Endothelial cell (in vitro differentiated cells): ENCODE measurements around the gene NKX2-8. TPM values are rescaled to one million over a fixed set of nuclear protein-coding genes. Genes with fewer than 3 reads are reported as not detected.

ENCODE experiments used
- DNase-seq: peaks from one replicate; pipeline ENCODE4 v3.0.0; 2021; ENCODE audit warnings: low spot score
- H3K27ac Mint-ChIP-seq: one replicate; pipeline ENCODE4 v1.8.0; 2021; ENCODE audit warnings: mixed read lengths, inconsistent platforms; ENCODE audit not compliant: unreplicated experiment
- H3K27me3 Mint-ChIP-seq: one replicate; pipeline ENCODE4 v1.8.0; 2021; ENCODE audit warnings: mild to moderate bottlenecking, moderate library complexity, mixed read lengths, inconsistent platforms; ENCODE audit not compliant: unreplicated experiment
- H3K36me3 Mint-ChIP-seq: one replicate; pipeline ENCODE4 v1.8.0; 2021; ENCODE audit warnings: mild to moderate bottlenecking, low read depth, mixed read lengths, inconsistent platforms; ENCODE audit not compliant: unreplicated experiment
- H3K4me1 Mint-ChIP-seq: one replicate; pipeline ENCODE4 v1.8.0; 2021; ENCODE audit warnings: mild to moderate bottlenecking, mixed read lengths, inconsistent platforms; ENCODE audit not compliant: unreplicated experiment
- H3K4me3 Mint-ChIP-seq: one replicate; pipeline ENCODE4 v1.8.0; 2021; ENCODE audit warnings: mild to moderate bottlenecking, mixed read lengths, inconsistent platforms; ENCODE audit not compliant: unreplicated experiment
- H3K9me3 Mint-ChIP-seq: one replicate; pipeline ENCODE4 v1.8.0; 2021; ENCODE audit warnings: mixed read lengths, inconsistent platforms; ENCODE audit not compliant: unreplicated experiment
- total RNA-seq: library from RNA; stranded (reverse); fragmentation: NEBNext Ultra II Directional; extraction: Animal tissue kit (Norgen Biotek cat#: 25700); gene quantifications from one replicate; pipeline ENCODE4 v1.2.1, GENCODE V29; 2021; ENCODE audit not compliant: unreplicated experiment
- TF ChIP-seq, protein P1 (sequence below): fragments of 200-600 bp; sonication (generic); IDR thresholded peaks from one replicate; pipeline ENCODE4 v1.5.0; 2021; ENCODE audit warnings: antibody characterized with exemption; ENCODE audit not compliant: unreplicated experiment

Gene NKX2-8
- total RNA-seq, 1 donor from 2014 or later = not detected

DNA sequence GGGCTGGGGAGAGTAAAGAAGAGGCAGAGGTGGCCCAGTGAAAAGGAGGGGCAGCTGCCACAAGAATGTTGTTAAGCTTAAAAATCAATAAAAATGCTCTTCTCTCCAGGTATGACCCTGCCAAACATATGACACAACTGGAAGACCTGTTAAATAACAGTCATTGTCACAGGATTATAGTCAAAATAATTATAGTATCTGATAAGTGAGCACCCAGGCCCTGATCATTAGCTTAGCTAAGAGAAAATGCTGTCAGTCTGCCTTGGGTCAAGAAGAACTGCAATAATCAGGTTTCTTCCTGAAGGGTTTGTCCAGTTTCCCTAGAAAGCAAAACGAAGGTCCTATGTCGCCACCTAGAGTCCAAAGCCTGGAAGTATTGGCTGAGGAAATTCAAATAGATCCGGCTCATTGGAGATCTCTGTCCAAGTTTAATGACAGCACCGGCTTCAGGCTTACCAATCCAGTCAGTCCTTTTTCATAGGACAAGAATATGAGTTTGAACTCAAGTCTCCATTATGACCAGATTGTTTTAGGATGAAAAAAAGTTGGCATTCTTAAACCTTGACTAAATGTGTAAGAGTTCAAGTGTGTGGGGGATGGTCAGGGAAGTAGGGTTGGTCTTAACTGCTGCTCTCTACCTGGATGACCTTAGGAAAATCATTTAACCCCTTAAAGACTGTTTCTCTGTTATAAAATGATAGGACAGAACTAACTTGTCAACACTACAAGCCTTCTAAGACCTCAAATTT is 22.5 kb upstream of the NKX2-8 start:
- H3K36me3 Mint-ChIP-seq = no peaks in the 10 kb centered on the region
- peak; percentile 69 for DNase-seq
- H3K27me3 Mint-ChIP-seq = no peaks in the 10 kb centered on the region
- H3K4me1 Mint-ChIP-seq = no peaks in the 10 kb centered on the region
- H3K4me3 Mint-ChIP-seq = no peak overlapping the region
- H3K27ac Mint-ChIP-seq = no peak overlapping the region
- H3K9me3 Mint-ChIP-seq = no peaks in the 10 kb centered on the region
- TF ChIP-seq, protein P1, sequence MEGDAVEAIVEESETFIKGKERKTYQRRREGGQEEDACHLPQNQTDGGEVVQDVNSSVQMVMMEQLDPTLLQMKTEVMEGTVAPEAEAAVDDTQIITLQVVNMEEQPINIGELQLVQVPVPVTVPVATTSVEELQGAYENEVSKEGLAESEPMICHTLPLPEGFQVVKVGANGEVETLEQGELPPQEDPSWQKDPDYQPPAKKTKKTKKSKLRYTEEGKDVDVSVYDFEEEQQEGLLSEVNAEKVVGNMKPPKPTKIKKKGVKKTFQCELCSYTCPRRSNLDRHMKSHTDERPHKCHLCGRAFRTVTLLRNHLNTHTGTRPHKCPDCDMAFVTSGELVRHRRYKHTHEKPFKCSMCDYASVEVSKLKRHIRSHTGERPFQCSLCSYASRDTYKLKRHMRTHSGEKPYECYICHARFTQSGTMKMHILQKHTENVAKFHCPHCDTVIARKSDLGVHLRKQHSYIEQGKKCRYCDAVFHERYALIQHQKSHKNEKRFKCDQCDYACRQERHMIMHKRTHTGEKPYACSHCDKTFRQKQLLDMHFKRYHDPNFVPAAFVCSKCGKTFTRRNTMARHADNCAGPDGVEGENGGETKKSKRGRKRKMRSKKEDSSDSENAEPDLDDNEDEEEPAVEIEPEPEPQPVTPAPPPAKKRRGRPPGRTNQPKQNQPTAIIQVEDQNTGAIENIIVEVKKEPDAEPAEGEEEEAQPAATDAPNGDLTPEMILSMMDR = peak; percentile 70

DNA sequence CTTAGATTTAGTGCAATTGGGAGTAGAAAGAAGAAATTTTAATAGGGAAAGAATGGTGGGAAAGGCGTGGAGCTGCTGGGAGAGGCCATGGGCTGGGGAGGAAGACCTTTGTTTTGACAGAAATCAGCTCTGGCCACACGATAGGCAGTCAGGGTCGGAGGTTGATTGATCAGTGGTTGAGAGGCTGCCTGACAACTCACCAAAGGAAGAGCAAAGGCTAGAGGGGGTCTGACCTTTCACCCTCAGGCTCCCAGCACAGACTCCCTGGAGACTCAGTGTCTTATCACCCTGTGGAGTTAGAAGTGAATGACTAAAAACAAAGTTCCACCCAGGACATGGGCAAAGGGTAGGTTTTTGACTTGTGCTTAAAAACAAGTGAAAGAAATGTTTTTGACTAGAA is 18.0 kb upstream of the NKX2-8 start:
- H3K27ac Mint-ChIP-seq = no peak overlapping the region
- DNase-seq = no peak
- no peaks in the 10 kb centered on the region for H3K36me3 Mint-ChIP-seq
- no peaks in the 10 kb centered on the region for H3K27me3 Mint-ChIP-seq
- TF ChIP-seq, protein P1 = no peak
- H3K4me3 Mint-ChIP-seq = no peak overlapping the region
- H3K4me1 Mint-ChIP-seq = no peaks in the 10 kb centered on the region
- no peaks in the 10 kb centered on the region for H3K9me3 Mint-ChIP-seq

GRCh38 chr14:36591482-36591881 is 9.1 kb upstream of the NKX2-8 start:
- no peaks in the 10 kb centered on the region for H3K36me3 Mint-ChIP-seq
- TF ChIP-seq, protein P1 = no peak
- no peak overlapping the region for H3K27ac Mint-ChIP-seq
- no peak overlapping the region for H3K4me3 Mint-ChIP-seq
- H3K4me1 Mint-ChIP-seq = no peaks in the 10 kb centered on the region
- DNase-seq = no peak
- H3K9me3 Mint-ChIP-seq = no peaks in the 10 kb centered on the region
- H3K27me3 Mint-ChIP-seq = peaks cover 9% of the 10 kb centered on the region

DNA sequence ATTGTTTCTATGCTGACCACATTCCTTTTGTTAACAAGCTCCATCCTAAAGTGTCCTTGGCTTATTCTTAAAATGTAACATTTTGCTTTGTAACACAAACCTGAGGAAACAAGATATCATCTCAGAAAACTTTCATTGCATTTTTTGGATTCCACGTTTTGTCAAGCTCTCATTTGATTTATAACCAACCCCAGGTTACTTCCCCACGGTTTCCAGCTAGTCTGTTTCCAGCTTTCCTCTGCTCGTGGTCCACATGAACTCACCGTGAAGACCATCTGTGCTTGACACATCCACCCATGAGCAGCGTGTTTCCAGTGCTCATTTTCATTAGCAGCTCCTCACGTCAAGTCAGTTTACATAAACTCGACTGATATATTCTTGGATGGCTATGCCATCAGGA is 6.4 kb upstream of the NKX2-8 start:
- no peaks in the 10 kb centered on the region for H3K9me3 Mint-ChIP-seq
- no peaks in the 10 kb centered on the region for H3K4me1 Mint-ChIP-seq

DNA sequence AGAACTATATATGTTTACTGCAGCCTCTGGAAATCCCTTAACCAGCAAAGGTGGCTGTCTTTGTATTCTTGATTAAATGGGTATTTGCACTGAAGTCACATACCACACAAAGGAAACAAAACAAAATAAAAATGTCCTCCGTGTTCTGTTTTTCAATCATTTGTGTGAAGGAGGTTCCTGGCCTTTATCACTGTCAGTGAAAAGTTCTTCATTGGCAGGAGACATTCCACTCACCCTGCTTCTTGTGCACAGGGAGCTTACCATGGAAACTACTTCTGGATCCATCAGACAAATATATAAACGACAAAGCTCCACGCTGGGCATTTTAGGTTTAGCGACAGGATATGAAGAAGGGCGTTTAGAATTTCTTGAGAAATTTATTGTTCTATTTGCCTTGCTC is 5.7 kb upstream of the NKX2-8 start:
- H3K4me1 Mint-ChIP-seq = no peaks in the 10 kb centered on the region
- no peak for DNase-seq
- H3K4me3 Mint-ChIP-seq = no peak overlapping the region
- no peaks in the 10 kb centered on the region for H3K36me3 Mint-ChIP-seq
- peaks cover 9% of the 10 kb centered on the region for H3K27me3 Mint-ChIP-seq
- H3K9me3 Mint-ChIP-seq = no peaks in the 10 kb centered on the region
- TF ChIP-seq, protein P1 = no peak
- H3K27ac Mint-ChIP-seq = no peak overlapping the region

More for the DNA sequence above, 6.4 kb upstream of the NKX2-8 start:
- Mint-ChIP-seq H3K27ac (no peak overlapping the region), H3K36me3 (no peaks in the 10 kb centered on the region), H3K4me3 (no peak overlapping the region), H3K27me3 (peaks cover 12% of the 10 kb centered on the region)
- no peak for DNase-seq
- TF ChIP-seq, protein P1 = no peak
